Left ventricle myocardium superior (tissue), 1 donor: Measurements from ENCODE around the gene MCC. TPM values are rescaled to one million over a fixed set of nuclear protein-coding genes. Genes with fewer than 3 reads are reported as not detected.

ENCODE experiments used
- ATAC-seq: fragments of 200-7000 bp; cut with Tn5 transposase; one replicate; pipeline ENCODE4 v1.9.1; 2020; ENCODE audit warnings: mild to moderate bottlenecking, moderate library complexity
- DNase-seq: peaks from one replicate; pipeline ENCODE4 v3.0.0-alpha.2; 2020
- intact Hi-C: fragments of 100-400 bp; cut with micrococcal nuclease; formaldehyde crosslinking; loops from one replicate; pipeline ENCODE4 v1.11.0; 2022
- total RNA-seq: library from RNA; stranded (reverse); fragmentation: NEBNext Ultra II Directional; extraction: Animal tissue kit (Norgen Biotek cat#: 25700); gene quantifications from one replicate; pipeline ENCODE4 v1.2.1, GENCODE V29; 2021
- donor health status: DM: no; HTN: yes; CAD: no; lungs with severe emphysema.

Gene MCC
- total RNA-seq, 1 donor from 2014 or later = 27.1 TPM

DNA sequence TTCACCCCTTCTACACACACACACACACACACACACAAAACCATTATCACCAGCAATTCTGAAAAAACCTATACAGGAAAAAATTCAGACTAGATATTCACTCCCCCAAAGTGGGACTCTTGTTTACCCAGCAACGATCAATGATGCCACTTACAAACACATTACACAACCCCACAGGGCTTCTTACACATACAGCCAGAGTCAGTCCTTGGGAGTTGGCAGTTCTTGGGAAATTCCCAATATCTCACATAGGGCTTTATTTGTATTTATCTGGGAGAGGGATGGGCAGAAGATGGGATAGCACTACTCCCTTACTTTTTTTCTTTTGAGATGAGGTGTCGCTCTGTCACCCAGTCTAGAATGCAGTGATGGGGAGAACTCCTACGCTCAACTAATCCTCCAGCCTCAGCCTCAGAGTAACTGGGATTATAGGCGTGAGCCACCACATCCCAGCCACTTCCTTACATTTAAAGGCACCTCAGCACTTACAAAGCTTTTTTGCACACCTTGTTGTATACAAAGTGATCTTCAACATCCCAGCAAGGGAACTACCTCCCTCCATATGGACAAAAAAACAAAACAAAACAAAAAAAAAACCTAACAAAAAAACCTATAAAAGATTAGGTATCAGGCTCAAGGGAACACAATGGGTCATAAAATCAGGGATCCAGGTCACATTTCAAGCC, 221.9 kb downstream of the MCC start:
- intact Hi-C loops = no loop called here
- no peak for DNase-seq
- no peak for ATAC-seq

GRCh38 chr5:113265190-113265589, 223.1 kb downstream of the MCC start:
- ATAC-seq (no peak), DNase-seq (no peak)
- intact Hi-C loops = no loop called here

GRCh38 chr5:113264046-113264445, 224.2 kb downstream of the MCC start:
- no peak for ATAC-seq
- no peak for DNase-seq
- intact Hi-C loops = no loop called here

GRCh38 chr5:113263545-113263944, 224.7 kb downstream of the MCC start:
- no peak for ATAC-seq
- DNase-seq = no peak
- intact Hi-C loops = no loop called here

GRCh38 chr5:113262674-113263073, 225.6 kb downstream of the MCC start:
- intact Hi-C loops = no loop called here
- ATAC-seq (no peak), DNase-seq (no peak)

DNA sequence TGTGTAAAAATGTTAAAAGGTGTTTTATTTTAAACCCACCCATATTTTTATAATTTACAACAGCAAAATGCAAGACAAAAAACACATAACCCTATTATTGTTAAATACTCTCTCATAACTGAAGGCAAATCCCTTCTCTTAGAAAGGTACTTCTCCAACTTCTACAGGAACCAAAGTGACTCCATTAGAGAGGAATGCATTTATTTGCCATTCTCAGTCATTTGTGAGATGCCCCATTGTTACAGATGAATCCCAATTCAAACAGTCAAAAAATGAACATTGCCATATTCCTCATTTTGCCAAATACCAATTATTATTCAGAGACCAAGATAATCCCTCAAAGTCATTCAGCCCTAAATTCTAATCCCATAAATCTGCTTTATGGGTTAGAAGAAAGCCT, 229.2 kb downstream of the MCC start:
- no peak for ATAC-seq
- DNase-seq = no peak
- intact Hi-C loops = no loop called here

DNA sequence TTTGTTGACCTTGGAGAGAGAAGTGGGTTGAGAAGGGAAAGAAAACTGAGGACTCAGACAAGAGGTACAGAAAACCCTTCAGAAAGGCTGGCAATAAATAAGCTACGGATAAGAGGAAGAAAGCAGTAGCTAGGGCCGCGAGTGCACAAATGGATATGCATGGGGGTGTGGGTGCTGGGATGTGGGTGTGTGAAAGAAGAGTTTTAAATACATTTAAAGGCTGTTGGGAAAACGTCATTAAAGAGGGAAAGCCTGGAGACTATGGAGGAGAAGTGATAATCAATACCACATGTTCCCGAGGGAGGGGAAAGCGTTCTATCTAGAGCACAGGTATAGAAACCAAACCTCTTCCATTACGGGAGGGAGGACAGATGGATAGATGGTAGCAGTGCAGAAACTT, 230.7 kb downstream of the MCC start:
- ATAC-seq (no peak), DNase-seq (no peak)
- intact Hi-C loops = no loop called here

DNA sequence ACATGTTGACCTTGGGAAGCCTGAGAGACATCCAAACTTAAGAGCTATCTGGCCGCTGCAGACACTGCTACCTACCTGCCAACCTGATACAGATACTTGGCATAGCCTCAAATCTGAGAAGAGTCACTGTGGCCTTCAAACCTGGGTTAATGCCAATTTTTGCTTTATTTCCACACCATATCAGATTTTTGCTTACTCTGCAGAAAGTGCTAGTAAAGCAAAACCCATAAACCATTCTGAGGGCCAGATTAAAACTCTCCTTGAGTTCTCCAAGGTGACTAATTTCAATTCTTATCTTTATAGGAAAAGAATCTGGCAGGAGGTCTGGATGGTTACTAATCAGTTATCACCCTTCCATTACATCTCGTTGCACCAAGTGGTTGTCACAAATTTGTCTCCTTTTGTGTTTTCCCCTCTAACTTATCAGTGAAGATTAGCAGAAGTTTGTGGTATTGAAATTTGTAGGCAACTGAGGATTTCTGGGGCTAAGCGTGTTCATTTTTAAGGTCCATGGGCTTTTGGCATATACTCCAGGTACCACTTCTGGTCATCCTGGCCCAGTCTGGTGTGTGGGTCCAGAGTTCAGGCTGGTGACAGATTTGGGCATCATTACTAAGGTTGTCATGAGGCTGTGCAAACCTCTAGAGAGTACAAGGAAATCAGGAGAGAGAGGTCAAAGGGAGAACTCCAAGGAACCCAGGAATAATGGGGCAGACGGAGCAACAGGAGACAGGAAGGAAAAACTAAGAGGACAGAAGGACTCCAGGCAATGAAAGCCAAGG, 231.4 kb downstream of the MCC start:
- intact Hi-C loops = no loop called here
- DNase-seq = no peak
- peak; percentile 85 for ATAC-seq

- DNase-seq (no peak), ATAC-seq (peak; percentile 7)
- intact Hi-C loops = no loop called here
These were observed 232.5 kb downstream of the MCC start for GRCh38 chr5:113255579-113256386.

DNA sequence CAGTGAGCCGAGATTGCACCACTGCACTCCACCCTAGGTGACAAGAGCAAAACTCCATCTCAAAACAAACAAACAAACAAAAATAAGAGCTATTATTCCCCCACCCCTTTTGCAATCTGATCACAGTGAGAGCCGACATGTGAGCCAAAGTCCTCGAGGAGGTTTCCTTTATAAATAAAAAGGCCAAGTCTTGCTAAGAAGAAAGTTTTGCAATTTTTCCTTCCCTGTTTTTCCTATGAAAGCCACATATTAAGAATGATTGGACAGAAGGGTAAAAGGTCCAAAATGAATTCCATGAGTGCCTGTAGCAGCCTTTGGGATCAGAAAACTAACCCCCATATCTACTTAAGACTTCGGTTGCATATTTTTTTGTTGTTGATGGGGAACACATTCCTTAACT, 233.1 kb downstream of the MCC start:
- no peak for DNase-seq
- intact Hi-C loops = no loop called here
- no peak for ATAC-seq

GRCh38 chr5:113253037-113253436, 235.2 kb downstream of the MCC start:
- ATAC-seq (no peak), DNase-seq (no peak)
- intact Hi-C loops = no loop called here

- ATAC-seq = no peak
- intact Hi-C loops = no loop called here
These were observed 236.2 kb downstream of the MCC start for GRCh38 chr5:113252066-113252465.

GRCh38 chr5:113250341-113250953, 237.8 kb downstream of the MCC start:
- ATAC-seq = peak; percentile 63
- intact Hi-C loops = no loop called here
- DNase-seq = peak; percentile 44

More at GRCh38 chr5:113252066-113252465, 236.2 kb downstream of the MCC start:
- no peak for DNase-seq

DNA sequence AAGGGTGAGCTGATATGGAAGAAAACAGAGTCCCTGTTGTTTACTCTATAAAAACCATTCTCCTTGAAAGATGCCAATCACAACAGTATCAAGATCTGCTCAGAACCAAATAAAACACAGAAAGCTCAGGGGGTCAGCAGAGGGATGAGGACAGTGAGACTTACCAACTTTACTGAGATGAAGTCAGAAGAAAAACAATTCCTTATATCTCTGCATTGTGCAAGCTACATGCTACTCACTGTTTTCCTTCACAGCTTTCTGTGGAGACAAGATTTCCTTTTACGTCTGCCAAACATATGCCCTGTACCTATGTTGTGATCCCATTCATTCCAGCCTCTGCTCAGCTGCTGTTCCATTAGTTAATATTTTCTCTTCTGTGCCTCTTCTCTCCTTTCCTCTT, 239.0 kb downstream of the MCC start:
- DNase-seq = no peak
- intact Hi-C loops = no loop called here
- no peak for ATAC-seq

- peak; percentile 63 for ATAC-seq
- no peak for DNase-seq
- intact Hi-C loops = no loop called here
These were observed 241.8 kb downstream of the MCC start for GRCh38 chr5:113246361-113246870.

DNA sequence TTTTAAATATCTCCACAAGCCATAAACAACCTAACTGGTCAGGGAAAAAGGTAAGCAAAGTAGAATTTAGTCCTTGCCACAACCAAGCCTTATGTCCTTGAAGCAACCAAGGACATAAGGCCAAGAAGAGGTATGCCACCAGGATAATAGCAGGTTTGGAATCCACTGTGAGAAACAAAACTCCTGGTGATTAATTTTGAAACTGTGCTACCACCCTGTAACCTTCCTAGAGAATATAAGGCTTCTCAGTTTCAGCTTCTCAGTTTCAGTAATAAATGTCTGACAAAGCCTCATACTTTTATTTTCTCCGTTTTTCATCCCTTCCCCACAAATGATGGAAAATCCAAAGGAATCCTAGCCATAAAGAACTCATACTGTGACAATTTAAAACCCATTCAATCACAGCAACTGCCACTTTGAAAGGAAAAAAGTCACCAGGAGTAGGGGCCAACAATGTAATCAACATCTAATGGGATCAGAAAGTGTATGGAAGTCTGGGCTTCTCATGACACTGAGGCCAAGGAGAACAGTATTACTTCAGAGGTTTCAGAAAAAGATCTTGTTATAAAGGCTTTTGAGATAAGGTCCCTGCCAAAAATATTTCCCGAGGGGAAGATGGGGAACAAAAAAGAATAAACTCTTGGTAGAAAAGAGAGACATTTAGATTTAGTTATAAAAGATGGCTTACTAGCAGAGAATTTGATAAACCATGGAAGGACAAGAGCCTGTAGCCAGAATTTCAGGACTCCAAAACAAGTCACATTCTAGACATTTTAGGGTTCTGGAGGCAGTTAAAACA, 242.6 kb downstream of the MCC start:
- ATAC-seq (peak; percentile 36), DNase-seq (no peak)
- intact Hi-C loops = no loop called here

DNA sequence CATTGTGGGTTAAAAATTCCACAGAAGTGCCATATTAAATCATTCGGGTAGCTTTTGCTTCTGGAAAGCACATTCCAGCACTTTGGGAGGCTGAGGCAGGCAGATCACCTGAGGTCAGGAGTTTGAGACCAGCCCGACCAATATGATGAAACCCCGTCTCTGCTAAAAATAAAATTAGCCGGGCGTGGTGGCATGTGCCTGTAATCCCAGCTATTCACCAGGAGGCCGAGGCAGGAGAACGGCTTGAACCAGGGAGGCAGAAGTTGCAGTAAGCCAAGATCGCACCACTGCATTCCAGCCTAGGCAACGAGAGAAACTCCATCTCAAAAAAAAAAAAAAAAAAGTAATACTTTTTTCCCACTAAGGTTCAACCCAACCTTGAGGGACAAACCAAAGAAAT, 243.3 kb downstream of the MCC start:
- intact Hi-C loops = no loop called here
- DNase-seq (no peak), ATAC-seq (no peak)

DNA sequence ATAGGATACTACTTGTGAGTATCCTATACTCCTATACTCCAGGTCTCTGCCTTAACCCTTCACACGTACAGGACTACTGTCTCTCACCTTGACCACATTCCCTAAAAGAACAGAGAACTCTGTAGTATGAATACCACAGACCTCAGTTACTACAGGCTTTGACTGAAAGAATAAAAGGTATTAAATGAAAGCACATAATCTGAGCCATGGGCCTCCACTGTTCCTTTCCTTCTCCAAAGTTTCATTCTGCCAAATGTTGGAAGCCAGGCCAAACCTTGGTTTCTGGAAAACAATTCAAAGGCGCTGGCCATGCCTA, 244.9 kb downstream of the MCC start:
- ATAC-seq (no peak), DNase-seq (no peak)
- intact Hi-C loops = no loop called here
